ENCODE results near the gene IL33. TPM values are rescaled to one million over a fixed set of nuclear protein-coding genes. Genes with fewer than 3 reads are reported as not detected.

Gene IL33
- total RNA-seq, 1 experiment from 2014 or later: not detected

- Histone ChIP-seq H3K79me2 (ENCODE audit: insufficient read depth, low read length) (no peaks in the 10 kb centered on the region), H3K9ac (ENCODE audit: low read length) (no peak overlapping the region), H3K36me3 (ENCODE audit: control insufficient read depth in 1 of 2, insufficient read depth in 2 of 2, low read length in 2 of 2) (no peaks in the 10 kb centered on the region), H3K4me2 (ENCODE audit: low read length) (no peak overlapping the region), H3K27ac (ENCODE audit: low read depth, low read length) (no peak overlapping the region), H3K9me3 (ENCODE audit: control insufficient read depth in 1 of 2, insufficient read depth in 1 of 2, low read depth in 1 of 2, low read length in 2 of 2) (no peaks in the 10 kb centered on the region), H3K4me3 (replicated peaks in 1 of 2; ENCODE audit: low read depth in 1 of 2, low read length in 2 of 2) (no peak overlapping the region), H2AFZ (ENCODE audit: low read depth, low read length, poor library complexity, severe bottlenecking) (no peak overlapping the region), H3K4me1 (ENCODE audit: control insufficient read depth in 1 of 2, insufficient read depth in 2 of 2, low read length in 2 of 2) (no peaks in the 10 kb centered on the region), H3K27me3 (ENCODE audit: insufficient read depth, low read length) (no peaks in the 10 kb centered on the region), H3K9me2 (ENCODE audit: insufficient read depth) (no peaks in the 10 kb centered on the region), H4K20me1 (ENCODE audit: insufficient read depth) (no peaks in the 10 kb centered on the region)
- ChIA-PET POLR2A (no interaction called here), CTCF (interaction anchor here (0.6 to 4.7 kb wide), 12 partner anchors 9 to 141 kb away, joined by 3 to 42 read pairs (median 4); no protein-coding TSS in a partner anchor), RAD21 (ENCODE audit: low non-redundant PET in 1 of 2, low total read pairs in 2 of 2, uncharacterized antibody in 2 of 2, unreplicated experiment in 2 of 2) (no interaction called here)
- DNase-seq (ENCODE audit: low read depth, low spot score): no peak
- peak; percentile 70 for ATAC-seq
- intact Hi-C loops (cut with micrococcal nuclease): loop anchor here (5.0 to 10.0 kb wide), 2 partner anchors 112 to 140 kb away; no protein-coding TSS in a partner anchor
- TF ChIP-seq RAD21 (IDR thresholded peaks at IDR 0.05; ENCODE audit: low read depth): peak; percentile 4; the same call in 1 of the 2 replicates
- TF ChIP-seq, protein P1, sequence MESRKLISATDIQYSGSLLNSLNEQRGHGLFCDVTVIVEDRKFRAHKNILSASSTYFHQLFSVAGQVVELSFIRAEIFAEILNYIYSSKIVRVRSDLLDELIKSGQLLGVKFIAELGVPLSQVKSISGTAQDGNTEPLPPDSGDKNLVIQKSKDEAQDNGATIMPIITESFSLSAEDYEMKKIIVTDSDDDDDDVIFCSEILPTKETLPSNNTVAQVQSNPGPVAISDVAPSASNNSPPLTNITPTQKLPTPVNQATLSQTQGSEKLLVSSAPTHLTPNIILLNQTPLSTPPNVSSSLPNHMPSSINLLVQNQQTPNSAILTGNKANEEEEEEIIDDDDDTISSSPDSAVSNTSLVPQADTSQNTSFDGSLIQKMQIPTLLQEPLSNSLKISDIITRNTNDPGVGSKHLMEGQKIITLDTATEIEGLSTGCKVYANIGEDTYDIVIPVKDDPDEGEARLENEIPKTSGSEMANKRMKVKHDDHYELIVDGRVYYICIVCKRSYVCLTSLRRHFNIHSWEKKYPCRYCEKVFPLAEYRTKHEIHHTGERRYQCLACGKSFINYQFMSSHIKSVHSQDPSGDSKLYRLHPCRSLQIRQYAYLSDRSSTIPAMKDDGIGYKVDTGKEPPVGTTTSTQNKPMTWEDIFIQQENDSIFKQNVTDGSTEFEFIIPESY (IDR thresholded peaks at IDR 0.05; ENCODE audit: extremely low read depth, insufficient replicate concordance, low read length): no peak
- TF ChIP-seq SIN3A (IDR thresholded peaks at IDR 0.05; ENCODE audit: low read depth): no peak
- peak in 2 of 3 experiments; percentile 58 to 70; a peak in 4 of 6 replicates for TF ChIP-seq CTCF (IDR thresholded peaks at IDR 0.05 in 2 of 3, conservative IDR thresholded peaks at IDR 0.05 in 1 of 3; ENCODE audit: borderline replicate concordance in 1 of 3, insufficient read depth in 1 of 3, low read depth in 2 of 3, low read length in 2 of 3)
- BruUV-seq (replicated peaks): no TSS peak
Measured at GRCh38 chr9:6194934-6195333, 20.7 kb upstream of the IL33 start.

All from HCT116 (cell line).